HG02610 (cell line): ENCODE data around the gene DTD1.

Experiments used
- ATAC-seq: cut with Tn5 transposase; IDR thresholded peaks from one replicate; pipeline ENCODE4 v1.9.1; 2021; ENCODE audit warnings: mild to moderate bottlenecking, moderate library complexity; ENCODE audit not compliant: unreplicated experiment

The DTD1 gene

GRCh38 chr20:18662279-18663040 lies 74.6 kb downstream of the DTD1 start:
- peak; percentile 60 for ATAC-seq

- ATAC-seq: no peak
Measured at GRCh38 chr20:18663932-18664331, 76.1 kb downstream of the DTD1 start.

GRCh38 chr20:18665135-18665534 lies 77.3 kb downstream of the DTD1 start:
- ATAC-seq: no peak

- no peak for ATAC-seq
Measured at GRCh38 chr20:18666803-18667415, 79.1 kb downstream of the DTD1 start.

- no peak for ATAC-seq
Measured at GRCh38 chr20:18669241-18670019, 81.6 kb downstream of the DTD1 start.

GRCh38 chr20:18671203-18671710 lies 83.4 kb downstream of the DTD1 start:
- ATAC-seq: no peak

- ATAC-seq: no peak
Measured at GRCh38 chr20:18672834-18673233, 85.0 kb downstream of the DTD1 start.

GRCh38 chr20:18676396-18676795 lies 88.5 kb downstream of the DTD1 start:
- no peak for ATAC-seq

GRCh38 chr20:18677126-18677525 lies 89.3 kb downstream of the DTD1 start:
- ATAC-seq: no peak

GRCh38 chr20:18678549-18679419 lies 90.9 kb downstream of the DTD1 start:
- no peak for ATAC-seq

GRCh38 chr20:18683839-18684238 lies 96.0 kb downstream of the DTD1 start:
- no peak for ATAC-seq

GRCh38 chr20:18684775-18685174 lies 96.9 kb downstream of the DTD1 start:
- ATAC-seq: no peak

- no peak for ATAC-seq
Measured at GRCh38 chr20:18685406-18685805, 97.6 kb downstream of the DTD1 start.

- ATAC-seq: no peak
Measured at GRCh38 chr20:18686696-18687095, 98.8 kb downstream of the DTD1 start.

GRCh38 chr20:18688676-18689075 lies 100.8 kb downstream of the DTD1 start:
- no peak for ATAC-seq

GRCh38 chr20:18689557-18689956 lies 101.7 kb downstream of the DTD1 start:
- ATAC-seq: no peak

GRCh38 chr20:18692447-18692846 lies 104.6 kb downstream of the DTD1 start:
- ATAC-seq: no peak

- ATAC-seq: no peak
Measured at GRCh38 chr20:18694071-18694470, 106.2 kb downstream of the DTD1 start.

GRCh38 chr20:18695175-18695574 lies 107.3 kb downstream of the DTD1 start:
- ATAC-seq: no peak

- no peak for ATAC-seq
Measured at GRCh38 chr20:18698735-18699380, 111.0 kb downstream of the DTD1 start.
